Sigmoid colon (tissue), 3 donors: Measurements from ENCODE around the gene ADAMTS2.

ENCODE experiments used
- POLR2A ChIP-seq, 2 donors: fragments of 450-650 bp; IDR thresholded peaks; one replicate each; pipeline ENCODE4 v1.6.1; 2016; ENCODE audit warnings: antibody characterized with exemption in 2 of 2, mild to moderate bottlenecking in 2 of 2, moderate library complexity in 2 of 2
- TF ChIP-seq, protein P1 (sequence below), 4 experiments: fragments of 450-650 bp in 3 of 4; fragments of 200-600 bp in 1 of 4; IDR thresholded peaks; one replicate each; pipeline ENCODE4 v1.5.1; 2016 to 2019; ENCODE audit warnings: antibody characterized with exemption in 4 of 4, mild to moderate bottlenecking in 3 of 4, moderate library complexity in 2 of 4

DNA sequence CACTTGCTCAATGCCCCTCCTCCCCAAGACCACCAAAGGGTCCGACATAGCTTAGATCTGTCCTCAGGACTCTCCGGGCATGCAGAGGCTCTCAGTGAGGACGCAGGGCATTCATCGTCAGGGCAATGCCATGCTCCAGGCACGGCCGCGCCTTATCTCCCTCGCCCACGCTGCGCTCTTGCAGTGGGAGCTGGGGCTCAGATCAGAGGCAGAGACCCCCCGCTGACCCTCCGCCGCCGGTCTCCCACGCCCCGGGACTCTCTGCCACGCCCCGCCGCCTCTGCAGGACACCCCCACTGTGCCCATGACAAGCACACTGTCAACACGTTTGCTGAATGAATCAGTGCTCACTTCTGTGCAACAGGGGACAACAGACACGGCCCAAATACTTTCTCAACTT is 140.7 kb downstream of the ADAMTS2 start:
- TF ChIP-seq, protein P1, sequence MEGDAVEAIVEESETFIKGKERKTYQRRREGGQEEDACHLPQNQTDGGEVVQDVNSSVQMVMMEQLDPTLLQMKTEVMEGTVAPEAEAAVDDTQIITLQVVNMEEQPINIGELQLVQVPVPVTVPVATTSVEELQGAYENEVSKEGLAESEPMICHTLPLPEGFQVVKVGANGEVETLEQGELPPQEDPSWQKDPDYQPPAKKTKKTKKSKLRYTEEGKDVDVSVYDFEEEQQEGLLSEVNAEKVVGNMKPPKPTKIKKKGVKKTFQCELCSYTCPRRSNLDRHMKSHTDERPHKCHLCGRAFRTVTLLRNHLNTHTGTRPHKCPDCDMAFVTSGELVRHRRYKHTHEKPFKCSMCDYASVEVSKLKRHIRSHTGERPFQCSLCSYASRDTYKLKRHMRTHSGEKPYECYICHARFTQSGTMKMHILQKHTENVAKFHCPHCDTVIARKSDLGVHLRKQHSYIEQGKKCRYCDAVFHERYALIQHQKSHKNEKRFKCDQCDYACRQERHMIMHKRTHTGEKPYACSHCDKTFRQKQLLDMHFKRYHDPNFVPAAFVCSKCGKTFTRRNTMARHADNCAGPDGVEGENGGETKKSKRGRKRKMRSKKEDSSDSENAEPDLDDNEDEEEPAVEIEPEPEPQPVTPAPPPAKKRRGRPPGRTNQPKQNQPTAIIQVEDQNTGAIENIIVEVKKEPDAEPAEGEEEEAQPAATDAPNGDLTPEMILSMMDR (IDR thresholded peaks at IDR 0.05), result no peak
- no peak for TF ChIP-seq POLR2A (IDR thresholded peaks at IDR 0.05)
